Kidney glomerular epithelial cell (primary cell): ENCODE measurements around the gene ANGPTL4.
"Not testable (repeated sequence)": the region's sequence is repeated elsewhere in the genome, so short reads cannot be mapped to it uniquely, and the experiment has no call there.

Experiments
- DNase-seq: peaks from one replicate; lab custom pipeline; 2025; lab: John Stamatoyannopoulos, UW

The ANGPTL4 gene

GRCh38 chr19:8334458-8335342, 29.3 kb upstream of the ANGPTL4 start:
- no peak for DNase-seq

- DNase-seq, result no peak
Observed at GRCh38 chr19:8335343-8336071, 28.4 kb upstream of the ANGPTL4 start.

- DNase-seq, result no peak
Observed at GRCh38 chr19:8336072-8336569, 27.8 kb upstream of the ANGPTL4 start.

GRCh38 chr19:8336660-8337059, 27.3 kb upstream of the ANGPTL4 start:
- no peak for DNase-seq

- DNase-seq, result no peak
Observed at GRCh38 chr19:8337728-8338127, 26.2 kb upstream of the ANGPTL4 start.

GRCh38 chr19:8338835-8339234, 25.1 kb upstream of the ANGPTL4 start:
- no peak for DNase-seq

GRCh38 chr19:8340341-8341096, 23.4 kb upstream of the ANGPTL4 start:
- DNase-seq, result no peak

GRCh38 chr19:8341504-8341903, 22.5 kb upstream of the ANGPTL4 start:
- not testable (repeated sequence) for DNase-seq

- no peak for DNase-seq
Observed at GRCh38 chr19:8342316-8342683, 21.7 kb upstream of the ANGPTL4 start.

- peak; percentile 70 for DNase-seq
Observed at GRCh38 chr19:8342684-8343482, 21.1 kb upstream of the ANGPTL4 start, which contains the start of gene KANK3. KANK3 (minus strand) TSS chr19:8343262; CDS start chr19:8337828, 5,434 bp downstream.

GRCh38 chr19:8343483-8343844, 20.5 kb upstream of the ANGPTL4 start:
- DNase-seq, result no peak

- DNase-seq, result not testable (repeated sequence)
Observed at GRCh38 chr19:8349629-8350372, 14.2 kb upstream of the ANGPTL4 start.

GRCh38 chr19:8352134-8352827, 11.7 kb upstream of the ANGPTL4 start:
- DNase-seq, result peak; percentile 50

GRCh38 chr19:8352845-8353244, 11.1 kb upstream of the ANGPTL4 start:
- not testable (repeated sequence) for DNase-seq

GRCh38 chr19:8355631-8356402, 8.1 kb upstream of the ANGPTL4 start:
- DNase-seq, result peak; percentile 97

- DNase-seq, result no peak
Observed at GRCh38 chr19:8357007-8357521, 6.9 kb upstream of the ANGPTL4 start.

GRCh38 chr19:8358948-8359347, 5.0 kb upstream of the ANGPTL4 start:
- DNase-seq, result no peak

GRCh38 chr19:8360196-8360595, 3.8 kb upstream of the ANGPTL4 start:
- DNase-seq, result no peak
